HG02678 (cell line): Measurements from ENCODE around the gene PCMTD2.

Experiments used
- ATAC-seq: cut with Tn5 transposase; IDR thresholded peaks from one replicate; pipeline ENCODE4 v1.9.1; 2021; ENCODE audit warnings: mild to moderate bottlenecking, moderate library complexity; ENCODE audit not compliant: unreplicated experiment

Gene PCMTD2

DNA sequence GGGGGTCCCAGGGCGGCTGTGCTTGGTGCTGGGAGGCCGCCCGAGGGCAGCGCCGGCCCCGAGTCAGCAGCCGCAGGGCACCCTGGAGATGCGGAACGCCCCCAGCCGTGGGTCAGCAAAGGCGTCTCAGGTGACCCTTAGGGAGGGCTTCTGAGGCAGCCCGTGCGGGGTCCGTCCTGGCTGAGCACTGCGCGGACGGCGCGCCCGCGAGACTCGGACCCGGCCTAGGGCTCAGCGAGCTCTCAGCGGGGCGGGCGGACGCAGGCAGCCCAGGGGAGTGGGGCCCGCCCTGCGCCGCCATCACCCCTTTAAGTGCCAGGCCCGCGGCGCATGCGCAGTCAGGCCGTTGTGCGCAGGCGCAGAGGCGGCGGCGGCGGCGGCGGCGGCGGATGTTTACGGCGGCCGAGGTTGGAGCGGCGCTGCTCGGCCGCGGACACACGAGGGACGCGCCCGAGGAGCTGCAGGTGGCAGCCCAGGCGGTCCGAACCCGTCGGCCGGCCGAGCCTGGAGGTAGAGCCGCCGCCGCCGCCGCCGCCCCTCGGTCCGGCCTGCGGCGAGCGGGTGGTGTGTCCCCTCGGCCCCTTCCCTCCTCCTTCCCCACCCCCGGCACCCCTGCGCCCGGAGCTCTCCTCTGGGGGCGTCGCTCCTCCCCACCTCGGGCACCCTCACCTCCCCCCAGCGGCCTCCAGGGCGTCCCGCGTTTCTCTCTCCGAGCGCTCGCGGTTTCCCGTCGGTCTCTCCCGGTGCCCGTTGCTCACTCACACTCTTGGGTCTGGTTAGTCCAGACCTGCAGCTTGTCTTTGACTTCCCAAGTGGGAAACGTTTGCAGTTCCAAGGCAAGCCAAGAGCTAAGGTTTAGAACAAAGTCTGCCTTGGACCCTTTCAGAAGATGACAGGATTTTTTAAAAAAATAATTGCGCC is at the start of gene PCMTD2:
Gene PCMTD2, plus strand, starts transcription at position 388 of the 921 bp plus-strand sequence. CDS start 4,218 bp downstream, outside the sequence.
- peak; percentile 79 for ATAC-seq

DNA sequence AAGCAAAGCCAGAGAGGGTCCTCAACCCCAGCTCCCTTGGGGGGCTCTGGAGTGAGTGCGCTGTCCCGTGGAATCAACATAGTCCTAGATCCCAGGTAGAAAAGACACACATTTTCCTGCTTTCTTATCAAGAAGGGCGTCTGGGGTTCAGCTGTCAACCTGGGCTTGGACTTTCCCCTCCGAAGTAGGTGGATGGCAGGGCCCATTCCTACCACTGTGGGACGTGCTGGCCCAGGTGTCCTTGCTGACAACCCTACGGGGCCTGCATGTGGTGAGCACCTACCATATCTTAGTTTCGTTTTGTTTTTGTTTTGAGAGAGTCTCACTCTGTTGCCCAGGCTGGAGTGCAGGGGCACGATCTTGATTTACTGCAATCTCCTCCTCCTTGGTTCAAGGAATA is 48.9 kb upstream of the PCMTD2 start:
- ATAC-seq = no peak

DNA sequence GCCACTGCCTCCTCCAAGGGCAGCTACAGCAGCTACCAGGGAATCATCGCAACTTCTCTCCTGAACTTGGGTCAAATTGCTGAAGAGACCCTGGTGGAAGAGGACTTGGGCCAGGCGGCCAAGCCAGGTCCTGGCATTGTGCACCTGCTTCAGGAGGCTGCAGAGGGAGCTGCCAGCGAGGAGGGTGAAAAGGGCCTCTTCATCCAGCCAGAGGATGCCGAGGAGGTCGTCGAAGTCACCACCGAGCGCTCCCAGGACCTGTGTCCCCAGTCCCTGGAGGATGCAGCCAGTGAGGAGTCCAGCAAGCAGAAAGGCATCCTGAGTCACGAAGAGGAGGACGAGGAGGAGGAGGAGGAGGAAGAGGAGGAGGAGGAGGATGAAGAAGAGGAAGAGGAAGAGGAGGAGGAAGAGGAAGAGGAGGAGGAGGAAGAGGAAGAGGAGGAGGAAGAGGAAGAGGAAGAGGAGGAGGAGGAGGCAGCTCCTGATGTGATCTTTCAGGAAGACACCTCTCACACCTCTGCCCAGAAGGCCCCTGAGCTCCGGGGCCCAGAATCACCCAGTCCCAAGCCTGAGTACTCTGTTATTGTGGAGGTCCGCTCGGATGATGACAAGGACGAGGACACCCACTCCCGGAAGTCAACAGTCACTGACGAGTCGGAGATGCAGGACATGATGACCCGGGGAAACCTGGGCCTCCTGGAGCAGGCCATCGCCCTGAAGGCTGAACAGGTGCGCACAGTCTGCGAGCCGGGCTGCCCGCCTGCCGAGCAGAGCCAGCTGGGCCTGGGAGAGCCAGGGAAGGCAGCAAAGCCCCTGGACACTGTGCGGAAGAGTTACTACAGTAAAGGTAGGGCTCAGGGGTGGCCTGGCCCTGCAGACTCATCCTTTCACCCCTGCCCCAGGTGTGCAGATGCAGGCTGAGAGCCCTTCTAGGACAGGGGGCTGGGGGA is 47.6 kb upstream of the PCMTD2 start:
- no peak for ATAC-seq

DNA sequence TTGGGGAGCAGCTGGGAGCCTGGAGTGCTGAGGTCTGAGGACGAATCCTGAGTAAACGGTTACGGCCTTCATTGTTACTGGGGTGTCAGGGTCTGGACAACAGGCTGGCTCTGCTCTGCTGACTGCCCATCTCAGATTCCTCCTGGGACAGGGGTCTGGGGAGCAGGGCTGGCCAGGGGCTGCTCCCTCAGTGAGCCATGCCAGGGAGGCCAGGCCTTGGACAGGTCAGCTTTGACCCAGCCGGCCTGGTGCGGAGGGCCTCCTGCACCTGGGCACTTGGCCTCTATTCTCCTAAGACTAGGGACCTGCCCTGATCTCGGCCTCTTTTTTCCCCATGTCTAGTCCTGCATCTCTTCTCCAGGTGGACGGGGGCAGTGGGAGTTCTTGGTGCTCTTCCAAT is 46.4 kb upstream of the PCMTD2 start:
- ATAC-seq = no peak

DNA sequence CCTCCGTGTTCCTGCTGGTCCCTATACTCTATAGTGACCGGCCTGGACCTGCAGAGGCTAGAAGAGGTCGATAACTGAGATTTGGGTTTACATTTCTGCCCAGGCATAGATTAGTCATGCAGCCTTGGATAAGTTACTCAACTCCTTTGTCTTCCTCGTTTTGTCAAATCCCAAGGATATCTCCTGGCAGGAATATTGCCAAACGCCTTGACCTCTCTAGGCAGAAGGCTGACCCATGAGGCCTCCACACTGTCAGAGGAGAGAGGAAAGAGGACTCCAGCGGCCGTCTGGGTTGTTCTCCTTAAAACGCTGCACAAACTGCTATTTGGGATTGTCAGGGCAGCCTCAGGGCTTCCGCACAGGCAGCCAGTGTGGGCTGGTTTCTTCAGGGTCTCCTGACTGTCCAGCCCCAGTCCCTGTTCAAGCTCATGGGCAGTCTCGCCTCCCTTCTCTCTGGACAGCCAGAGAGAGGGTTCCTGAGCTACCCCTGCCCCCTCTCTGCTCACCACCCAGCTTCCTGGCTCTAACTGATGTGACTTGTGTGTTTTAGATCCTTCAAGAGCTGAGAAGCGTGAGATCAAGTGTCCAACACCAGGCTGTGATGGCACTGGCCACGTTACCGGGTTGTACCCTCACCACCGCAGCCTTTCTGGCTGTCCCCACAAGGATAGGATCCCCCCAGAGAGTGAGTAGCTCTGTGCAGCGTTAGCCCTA is 44.7 kb upstream of the PCMTD2 start:
- no peak for ATAC-seq

GRCh38 chr20:64211874-64212658 is 43.5 kb upstream of the PCMTD2 start:
- no peak for ATAC-seq

DNA sequence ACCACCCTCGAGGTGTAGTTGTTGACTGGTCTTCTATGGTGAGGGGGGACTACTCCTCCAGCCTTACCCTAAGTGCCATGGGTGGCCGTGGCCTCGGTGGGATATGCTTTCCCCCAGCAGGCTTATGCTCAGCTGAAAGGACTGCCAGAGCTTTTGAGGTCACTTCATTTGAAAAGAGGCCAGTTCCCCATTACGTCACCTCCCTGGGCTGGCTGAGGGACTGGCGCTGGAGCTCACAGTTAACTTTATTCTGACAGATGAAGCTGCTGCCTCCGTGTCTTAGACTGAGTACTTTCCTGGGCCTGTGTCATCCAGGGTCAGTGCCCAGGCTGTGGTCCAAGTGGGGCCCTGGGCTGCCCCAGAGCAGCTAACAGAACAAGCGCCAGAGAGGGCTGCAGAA is 42.8 kb upstream of the PCMTD2 start:
- ATAC-seq = no peak

DNA sequence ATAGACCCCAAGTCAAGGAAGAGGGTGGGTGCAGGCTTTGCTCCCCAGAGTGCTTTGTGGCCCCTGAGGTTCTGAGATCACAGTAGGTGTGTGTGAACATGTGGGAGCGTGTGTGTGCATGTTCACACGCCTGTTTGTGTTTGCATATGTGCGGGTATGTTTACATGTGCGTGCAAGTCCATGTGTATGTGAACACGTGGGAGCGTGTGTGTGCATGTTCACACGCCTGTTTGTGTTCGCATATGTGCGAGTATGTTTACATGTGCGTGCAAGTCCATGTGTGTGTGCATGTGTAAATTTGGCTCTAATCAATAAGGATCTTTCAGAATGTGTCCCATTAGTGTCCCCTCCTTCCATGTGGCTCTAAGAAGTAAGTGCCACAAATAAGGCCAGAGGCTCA is 41.4 kb upstream of the PCMTD2 start:
- ATAC-seq = no peak

DNA sequence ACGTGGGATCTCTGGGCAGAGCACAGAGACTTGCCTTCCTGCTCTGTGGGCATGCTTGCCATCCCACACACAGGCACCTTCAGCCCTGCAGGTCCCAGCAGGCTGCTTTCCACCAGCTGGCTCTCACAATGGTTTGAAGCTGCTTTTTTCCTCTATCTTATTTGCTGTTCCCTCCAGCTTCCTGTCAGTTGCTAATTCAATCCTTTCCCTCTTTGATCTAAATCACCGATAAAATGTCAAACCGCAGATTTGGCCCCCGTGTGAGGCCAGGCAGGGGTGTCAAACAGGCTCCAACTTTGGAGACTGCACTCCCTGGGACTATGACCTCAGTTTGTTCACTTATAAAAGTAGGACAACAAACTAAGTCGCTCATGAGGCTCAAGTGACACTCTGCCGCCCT is 40.6 kb upstream of the PCMTD2 start:
- ATAC-seq = no peak

DNA sequence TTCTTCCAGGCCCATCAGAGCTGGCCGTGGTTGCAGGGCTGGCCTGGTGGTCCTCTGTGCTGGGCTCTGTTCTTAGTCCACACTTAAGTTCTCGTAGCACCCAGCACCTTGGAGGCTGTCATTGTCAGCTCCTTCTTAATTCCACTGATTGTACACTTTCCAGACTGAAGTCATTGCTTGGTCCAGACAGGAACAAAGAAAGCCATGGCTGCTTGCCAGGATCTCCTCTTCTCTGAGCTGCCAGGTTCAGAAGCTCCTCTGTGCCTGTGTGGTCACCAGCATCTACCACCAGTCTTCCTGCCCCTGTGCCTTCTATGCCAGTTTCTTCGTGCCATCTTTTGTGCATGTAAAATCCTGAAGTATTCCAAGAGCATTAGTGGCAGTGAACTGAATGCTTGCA is 39.5 kb upstream of the PCMTD2 start:
- no peak for ATAC-seq

DNA sequence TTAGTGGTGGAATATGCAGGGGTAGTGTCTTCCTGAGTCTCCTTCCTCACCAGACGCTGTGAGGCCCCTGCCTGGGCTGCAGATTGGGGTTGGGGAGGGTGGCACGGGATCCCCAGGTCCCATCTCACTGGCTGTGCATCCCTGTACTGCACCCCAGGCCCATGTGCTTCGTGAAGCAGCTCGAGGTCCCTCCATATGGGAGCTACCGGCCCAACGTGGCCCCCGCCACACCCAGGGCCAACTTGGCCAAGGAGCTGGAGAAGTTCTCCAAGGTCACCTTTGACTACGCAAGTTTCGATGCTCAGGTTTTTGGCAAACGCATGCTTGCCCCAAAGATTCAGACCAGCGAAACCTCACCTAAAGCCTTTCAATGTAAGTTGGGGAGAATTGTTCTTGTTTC is 38.6 kb upstream of the PCMTD2 start:
- ATAC-seq = no peak

GRCh38 chr20:64217539-64218221 is 37.9 kb upstream of the PCMTD2 start:
- no peak for ATAC-seq

DNA sequence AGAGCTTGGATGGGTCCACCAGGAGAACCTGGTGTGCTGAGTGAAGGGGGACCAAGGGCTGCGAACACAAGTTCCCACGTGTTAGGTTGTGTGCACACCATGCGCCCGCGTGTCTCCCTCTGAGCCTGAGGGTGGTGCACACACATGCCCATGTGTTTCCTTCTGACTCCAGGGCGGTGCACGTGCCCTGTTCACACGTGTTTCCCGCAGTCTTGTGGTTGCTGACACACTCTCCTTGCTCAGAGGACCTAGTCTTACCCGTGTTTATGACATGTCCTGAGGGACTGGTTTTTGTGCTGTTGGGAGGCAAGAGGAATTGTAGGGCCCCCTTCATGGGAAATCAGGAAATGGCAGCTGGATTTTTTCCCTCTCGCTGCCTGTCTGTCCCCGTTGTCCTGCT is 36.3 kb upstream of the PCMTD2 start:
- no peak for ATAC-seq

GRCh38 chr20:64219730-64220129 is 35.8 kb upstream of the PCMTD2 start:
- ATAC-seq = no peak

- no peak for ATAC-seq
Observed at GRCh38 chr20:64220420-64220819, 35.1 kb upstream of the PCMTD2 start.

GRCh38 chr20:64220891-64221527 is 34.5 kb upstream of the PCMTD2 start:
- ATAC-seq = no peak

DNA sequence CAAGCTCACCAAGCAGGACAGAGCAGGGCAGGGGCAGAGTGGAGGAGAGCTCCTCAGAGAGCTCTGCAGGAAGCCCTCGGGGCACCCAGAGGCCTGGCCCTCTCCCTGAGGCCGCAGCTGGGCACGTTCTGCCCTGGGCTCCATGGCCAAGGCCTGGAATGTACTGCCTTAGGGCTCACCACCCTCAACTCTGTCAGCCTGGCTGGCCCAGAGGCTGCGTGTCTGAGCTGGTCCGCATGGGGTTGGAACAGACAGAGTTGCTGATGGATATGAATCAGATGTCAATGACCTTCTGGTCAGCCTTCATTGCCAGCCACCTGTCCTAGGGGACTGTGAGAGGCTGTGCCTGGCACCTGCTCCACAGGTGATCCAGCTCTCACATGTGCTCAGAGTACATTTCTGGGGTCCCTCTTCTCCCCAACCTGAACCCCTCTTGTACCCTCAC is 33.2 kb upstream of the PCMTD2 start:
- no peak for ATAC-seq

GRCh38 chr20:64222851-64223525 is 32.6 kb upstream of the PCMTD2 start:
- no peak for ATAC-seq
